Calu3 (cell line): ENCODE results near the gene CNR2. TPM values are rescaled to one million over a fixed set of nuclear protein-coding genes. Genes with fewer than 3 reads are reported as not detected.

Experiments
- BruUV-seq: library from RNA; stranded (reverse); fragments of 400-500 nt; replicated peaks from 2 replicates; lab custom pipeline; 2021; lab: Mats Ljungman, UMichigan
- CTCF ChIA-PET: fragments of 300-600 bp; sonication (Branson Sonifier 250); formaldehyde crosslinking; loops from one replicate; lab custom pipeline; 2022; ENCODE audit warnings: antibody characterized with exemption; lab: Charles Lee
- DNase-seq: peaks from one replicate; pipeline ENCODE4 v3.0.0; 2022
- H3K27ac Mint-ChIP-seq: one replicate; pipeline ENCODE4 v1.8.0; 2022; ENCODE audit warnings: mixed read lengths; ENCODE audit not compliant: unreplicated experiment
- H3K27me3 Mint-ChIP-seq: one replicate; pipeline ENCODE4 v1.8.0; 2022; ENCODE audit warnings: mixed read lengths; ENCODE audit not compliant: unreplicated experiment
- H3K36me3 Mint-ChIP-seq: one replicate; pipeline ENCODE4 v1.8.0; 2022; ENCODE audit warnings: mild to moderate bottlenecking, moderate library complexity, mixed read lengths; ENCODE audit not compliant: insufficient read depth, unreplicated experiment
- H3K4me1 Mint-ChIP-seq: one replicate; pipeline ENCODE4 v1.8.0; 2022; ENCODE audit warnings: mild to moderate bottlenecking, low read depth, mixed read lengths; ENCODE audit not compliant: unreplicated experiment
- H3K4me3 Mint-ChIP-seq: one replicate; pipeline ENCODE4 v1.8.0; 2022; ENCODE audit warnings: mild to moderate bottlenecking, low read depth, moderate library complexity, mixed read lengths; ENCODE audit not compliant: unreplicated experiment
- H3K9me3 Mint-ChIP-seq: one replicate; pipeline ENCODE4 v1.8.0; 2022; ENCODE audit warnings: low read depth, mixed read lengths; ENCODE audit not compliant: unreplicated experiment
- intact Hi-C: fragments of 100-400 bp; cut with micrococcal nuclease; formaldehyde crosslinking; loops from one replicate; pipeline ENCODE4 v1.10.0; 2022; ENCODE audit not compliant: unreplicated experiment
- total RNA-seq: library from RNA; stranded (reverse); gene quantifications from 2 replicates; pipeline ENCODE4 v1.2.3, GENCODE V29; 2022
- TF ChIP-seq, protein P1 (sequence below): fragments of 200-600 bp; IDR thresholded peaks from one replicate; pipeline ENCODE4 v1.8.0; 2022; ENCODE audit warnings: antibody characterized with exemption; ENCODE audit not compliant: unreplicated experiment

The CNR2 gene
- total RNA-seq, 1 experiment from 2014 or later = not detected

DNA sequence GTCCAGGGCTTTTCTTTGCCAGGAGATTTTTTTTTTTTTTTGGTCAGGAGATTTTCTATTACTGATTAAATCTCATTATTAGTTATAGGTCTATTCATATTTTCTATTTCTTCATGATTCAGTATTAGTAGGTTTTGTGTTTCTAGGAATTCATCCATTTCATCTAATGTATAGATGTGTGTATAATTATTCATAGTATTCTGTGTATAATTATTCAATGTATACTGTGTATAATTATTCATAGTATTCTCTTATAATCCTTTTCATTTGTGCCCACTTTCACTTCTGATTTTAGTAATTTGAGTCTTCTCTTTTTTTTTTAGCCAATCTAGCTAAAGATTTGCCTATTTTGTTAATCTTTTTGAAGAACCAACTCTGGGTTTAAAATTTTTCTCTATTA, 34.2 kb upstream of the CNR2 start:
- peaks cover 5% of the 10 kb centered on the region for H3K36me3 Mint-ChIP-seq
- no peak for DNase-seq
- CTCF ChIA-PET = no interaction called here
- H3K27ac Mint-ChIP-seq = no peak overlapping the region
- H3K4me1 Mint-ChIP-seq = no peaks in the 10 kb centered on the region
- BruUV-seq = no TSS peak
- TF ChIP-seq, protein P1, sequence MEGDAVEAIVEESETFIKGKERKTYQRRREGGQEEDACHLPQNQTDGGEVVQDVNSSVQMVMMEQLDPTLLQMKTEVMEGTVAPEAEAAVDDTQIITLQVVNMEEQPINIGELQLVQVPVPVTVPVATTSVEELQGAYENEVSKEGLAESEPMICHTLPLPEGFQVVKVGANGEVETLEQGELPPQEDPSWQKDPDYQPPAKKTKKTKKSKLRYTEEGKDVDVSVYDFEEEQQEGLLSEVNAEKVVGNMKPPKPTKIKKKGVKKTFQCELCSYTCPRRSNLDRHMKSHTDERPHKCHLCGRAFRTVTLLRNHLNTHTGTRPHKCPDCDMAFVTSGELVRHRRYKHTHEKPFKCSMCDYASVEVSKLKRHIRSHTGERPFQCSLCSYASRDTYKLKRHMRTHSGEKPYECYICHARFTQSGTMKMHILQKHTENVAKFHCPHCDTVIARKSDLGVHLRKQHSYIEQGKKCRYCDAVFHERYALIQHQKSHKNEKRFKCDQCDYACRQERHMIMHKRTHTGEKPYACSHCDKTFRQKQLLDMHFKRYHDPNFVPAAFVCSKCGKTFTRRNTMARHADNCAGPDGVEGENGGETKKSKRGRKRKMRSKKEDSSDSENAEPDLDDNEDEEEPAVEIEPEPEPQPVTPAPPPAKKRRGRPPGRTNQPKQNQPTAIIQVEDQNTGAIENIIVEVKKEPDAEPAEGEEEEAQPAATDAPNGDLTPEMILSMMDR = no peak
- intact Hi-C loops = no loop called here
- H3K9me3 Mint-ChIP-seq = peaks cover 4% of the 10 kb centered on the region
- H3K4me3 Mint-ChIP-seq = no peak overlapping the region
- H3K27me3 Mint-ChIP-seq = no peaks in the 10 kb centered on the region

DNA sequence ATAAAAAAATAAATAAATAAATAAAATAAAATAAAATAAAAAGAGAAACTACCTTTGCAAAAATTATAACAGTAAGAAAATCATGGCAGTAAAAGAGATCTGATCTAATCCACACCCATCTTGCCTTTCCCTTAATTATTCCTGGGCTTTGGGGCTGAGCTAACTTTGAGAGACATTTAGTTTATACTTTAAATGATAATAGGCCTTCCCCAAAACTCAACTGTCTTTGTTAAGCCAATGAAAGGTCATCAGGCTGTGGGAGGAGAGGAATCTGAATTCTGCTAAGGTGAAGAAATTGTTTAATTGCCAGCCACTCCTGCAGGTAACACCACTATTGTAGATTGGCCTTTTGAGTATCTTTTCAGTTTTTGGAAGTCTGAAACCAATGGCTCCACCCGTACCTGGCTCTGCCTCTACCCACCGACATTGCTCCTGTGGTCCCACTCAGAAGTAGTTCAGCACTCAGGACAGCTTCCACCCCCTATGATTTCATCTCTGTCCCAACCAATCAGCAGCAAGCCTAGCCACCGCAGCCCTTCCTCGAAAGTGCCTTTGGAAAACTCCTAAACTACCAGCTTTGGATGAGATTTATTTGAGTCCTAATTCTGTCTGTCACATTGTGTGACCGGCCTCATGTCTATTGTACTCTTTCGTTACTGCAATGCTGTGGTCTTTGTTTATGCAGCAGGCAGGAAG, 23.5 kb upstream of the CNR2 start:
- BruUV-seq = no TSS peak
- TF ChIP-seq, protein P1 = no peak
- Mint-ChIP-seq H3K4me3 (no peak overlapping the region), H3K36me3 (no peaks in the 10 kb centered on the region), H3K27me3 (no peaks in the 10 kb centered on the region), H3K4me1 (no peaks in the 10 kb centered on the region), H3K9me3 (no peaks in the 10 kb centered on the region), H3K27ac (no peak overlapping the region)
- no peak for DNase-seq
- CTCF ChIA-PET = no interaction called here
- intact Hi-C loops = no loop called here

DNA sequence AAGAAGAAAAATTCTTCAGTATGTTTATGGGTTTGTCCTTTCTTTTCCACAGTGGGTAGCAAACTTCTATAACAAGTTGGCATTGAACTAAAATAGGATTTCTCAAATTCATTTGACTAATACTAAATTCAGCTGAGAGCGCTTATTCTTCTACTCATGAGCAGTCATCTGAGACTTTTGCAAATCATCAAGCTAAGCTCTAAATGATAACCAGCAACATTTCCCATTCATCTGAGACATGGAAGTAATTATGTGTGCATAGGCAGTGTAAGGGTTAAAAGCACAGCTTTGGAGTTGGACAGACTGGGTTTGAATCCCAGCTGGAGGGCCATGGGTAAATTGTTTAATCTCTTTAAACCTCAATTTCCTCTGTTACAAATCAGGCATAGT, 18.3 kb upstream of the CNR2 start:
- no peaks in the 10 kb centered on the region for H3K9me3 Mint-ChIP-seq
- no peaks in the 10 kb centered on the region for H3K36me3 Mint-ChIP-seq
- BruUV-seq = no TSS peak
- H3K4me3 Mint-ChIP-seq = no peak overlapping the region
- no peaks in the 10 kb centered on the region for H3K4me1 Mint-ChIP-seq
- no peaks in the 10 kb centered on the region for H3K27me3 Mint-ChIP-seq
- no peak for DNase-seq
- TF ChIP-seq, protein P1 = no peak
- intact Hi-C loops = no loop called here
- CTCF ChIA-PET = no interaction called here
- no peak overlapping the region for H3K27ac Mint-ChIP-seq

DNA sequence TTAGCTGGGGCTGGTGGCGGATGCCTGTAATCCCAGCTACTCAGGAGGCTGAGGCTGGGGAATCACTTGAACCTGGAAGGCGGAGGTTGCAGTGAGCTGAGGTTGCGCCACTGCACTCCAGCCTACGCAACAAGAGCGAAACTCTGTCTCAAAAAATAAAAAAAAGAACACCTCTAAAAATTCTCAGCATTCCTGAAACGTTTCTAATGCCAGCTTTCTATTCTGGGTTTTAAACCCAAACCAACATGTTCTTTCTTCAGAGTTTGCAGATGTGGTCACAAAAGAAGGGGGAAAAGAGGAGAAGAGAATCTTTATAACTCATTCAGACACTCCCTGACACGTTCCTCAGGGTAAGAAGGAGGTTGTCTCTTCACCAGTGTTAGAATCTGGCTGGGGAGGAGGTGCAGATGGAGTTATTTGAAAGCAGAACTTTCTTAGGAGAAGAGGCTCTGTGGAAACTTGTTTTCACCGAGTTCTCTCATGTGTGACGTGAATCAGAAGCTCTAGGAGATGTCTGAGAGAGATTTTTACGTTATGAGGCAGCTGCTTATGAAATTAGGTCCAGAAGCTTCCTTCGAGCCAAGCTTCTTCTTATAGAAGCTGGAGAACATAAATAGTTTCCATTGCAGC, 17.8 kb upstream of the CNR2 start:
- H3K27ac Mint-ChIP-seq = no peak overlapping the region
- DNase-seq = no peak
- no peak overlapping the region for H3K4me3 Mint-ChIP-seq
- intact Hi-C loops = no loop called here
- TF ChIP-seq, protein P1 = no peak
- CTCF ChIA-PET = no interaction called here
- H3K27me3 Mint-ChIP-seq = no peaks in the 10 kb centered on the region
- H3K4me1 Mint-ChIP-seq = no peaks in the 10 kb centered on the region
- BruUV-seq = no TSS peak
- H3K9me3 Mint-ChIP-seq = no peaks in the 10 kb centered on the region
- H3K36me3 Mint-ChIP-seq = no peaks in the 10 kb centered on the region
